HG03064 (cell line): ENCODE data around the gene ETV6.
A peak's percentile ranks its signal among the peaks of the same experiment; 100 is the strongest.

Experiments
- ATAC-seq: cut with Tn5 transposase; IDR thresholded peaks from one replicate; pipeline ENCODE4 v1.9.1; 2021; ENCODE audit warnings: low read depth; ENCODE audit not compliant: unreplicated experiment

The ETV6 gene

DNA sequence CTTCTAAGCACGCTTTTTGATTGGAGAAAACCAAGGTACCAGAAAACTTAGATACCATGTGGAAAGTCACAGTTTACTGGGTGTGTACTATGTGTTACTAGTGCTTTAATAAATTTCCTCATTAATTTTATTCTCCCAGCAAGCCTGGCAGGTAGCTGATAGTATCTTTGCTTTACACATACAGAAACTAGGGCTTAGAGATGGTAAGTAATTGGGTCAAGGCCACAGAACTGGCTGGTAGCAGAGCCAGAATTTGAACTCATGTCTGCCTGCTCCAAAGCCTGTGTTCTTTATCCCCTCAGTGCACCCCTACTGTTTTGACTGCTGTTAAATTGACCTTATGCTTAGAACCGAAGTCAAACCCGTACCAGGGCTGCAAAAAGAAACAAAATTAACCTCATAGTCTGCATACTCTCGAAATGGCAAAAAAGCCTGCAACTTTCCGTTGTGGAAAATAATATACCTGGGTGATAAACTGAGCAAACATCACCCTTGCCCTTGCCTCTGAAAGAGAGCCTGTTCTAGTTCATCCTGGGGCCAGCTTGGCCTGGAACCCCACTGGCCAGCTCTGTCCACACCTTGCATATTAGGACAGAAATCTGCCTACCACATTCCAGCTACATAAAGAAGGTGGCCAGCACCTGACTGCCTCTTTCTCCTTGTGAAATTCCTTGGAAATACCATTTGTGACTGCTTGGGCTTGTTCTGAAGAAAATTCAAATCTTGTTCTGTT, 118.9 kb downstream of the ETV6 start:
- ATAC-seq, result no peak

DNA sequence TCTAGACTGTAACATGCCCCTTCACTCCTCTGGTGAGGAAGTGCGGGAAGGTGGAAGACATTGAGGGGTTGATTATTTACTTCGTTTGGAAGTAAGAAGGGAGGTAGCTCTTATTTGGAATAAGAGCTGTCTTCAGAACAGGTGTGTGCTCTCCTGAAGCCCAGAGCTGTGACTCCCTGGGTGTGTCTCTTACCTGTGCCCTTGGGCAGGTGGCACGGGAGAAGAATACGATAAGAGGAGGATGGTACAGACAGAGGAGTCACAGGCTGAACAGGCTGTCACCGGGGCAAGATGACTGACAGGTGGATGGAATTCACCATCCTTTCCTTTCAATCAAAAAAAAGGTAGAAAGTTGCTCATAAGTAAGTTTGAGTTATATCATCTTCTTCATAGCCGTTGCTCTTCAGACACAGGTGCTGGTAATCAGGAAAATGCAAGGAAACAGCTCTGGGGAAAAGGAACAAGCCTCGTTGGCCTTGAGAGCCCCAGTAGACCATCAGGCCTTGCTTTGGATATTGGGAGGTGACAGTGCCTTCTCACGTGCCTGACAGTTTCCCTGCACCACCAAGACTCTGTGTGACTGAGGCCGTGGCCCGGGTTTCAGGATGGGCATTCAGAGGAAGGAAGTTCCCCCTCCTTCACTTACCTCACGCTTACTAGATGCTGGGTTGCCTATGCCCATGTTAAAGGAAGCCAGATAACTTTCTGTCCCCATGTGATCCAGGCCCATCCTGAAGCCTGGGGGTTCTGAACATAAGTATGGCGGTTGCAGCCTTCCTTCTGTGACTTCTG, 120.4 kb downstream of the ETV6 start:
- no peak for ATAC-seq

DNA sequence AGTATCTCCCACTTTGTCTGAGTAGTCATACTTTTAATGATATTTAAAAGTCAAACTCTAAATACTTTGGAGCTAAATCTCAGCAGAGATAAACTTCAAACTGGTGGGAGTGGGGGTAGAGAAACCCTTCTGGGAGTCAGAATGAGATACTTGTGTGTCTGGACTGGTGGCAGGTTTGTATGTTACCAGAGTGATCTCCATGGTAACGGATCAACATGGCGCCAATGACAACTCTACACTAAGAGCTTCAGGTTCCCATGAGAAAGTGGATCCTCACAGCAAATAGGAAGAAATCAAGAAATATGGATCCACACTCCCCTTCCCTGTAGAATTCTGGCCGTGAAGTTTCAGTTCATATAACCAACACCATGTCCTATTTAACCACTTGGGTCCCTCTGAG, 121.9 kb downstream of the ETV6 start:
- no peak for ATAC-seq

DNA sequence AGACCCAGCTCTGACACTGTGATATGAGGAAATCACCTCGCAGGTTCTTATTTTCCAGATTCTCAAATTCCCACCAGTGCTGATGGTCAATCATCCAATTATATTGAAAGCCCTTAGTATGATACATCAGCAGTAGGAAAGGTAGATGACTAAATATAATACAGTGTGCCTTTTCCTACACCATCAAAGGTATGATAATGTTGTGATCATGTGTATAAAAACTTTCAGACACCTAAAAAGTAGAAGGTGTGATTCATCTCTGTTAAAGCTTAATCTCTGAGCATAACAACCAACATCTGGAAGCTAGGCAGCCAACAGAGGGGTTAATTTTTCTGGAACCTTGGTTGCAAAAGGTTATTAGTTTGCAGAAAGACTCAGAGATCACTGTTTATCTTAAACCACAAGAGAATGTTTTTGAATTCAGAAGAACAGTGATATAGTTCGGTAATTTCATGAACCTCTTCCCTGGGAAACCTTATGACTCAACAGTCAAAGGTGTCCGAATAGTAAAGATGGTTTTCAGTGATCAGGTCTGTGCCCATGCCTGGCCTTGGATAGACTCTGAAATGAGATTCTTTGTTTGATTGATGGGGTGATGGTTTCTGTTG, 122.5 kb downstream of the ETV6 start:
- ATAC-seq, result no peak

DNA sequence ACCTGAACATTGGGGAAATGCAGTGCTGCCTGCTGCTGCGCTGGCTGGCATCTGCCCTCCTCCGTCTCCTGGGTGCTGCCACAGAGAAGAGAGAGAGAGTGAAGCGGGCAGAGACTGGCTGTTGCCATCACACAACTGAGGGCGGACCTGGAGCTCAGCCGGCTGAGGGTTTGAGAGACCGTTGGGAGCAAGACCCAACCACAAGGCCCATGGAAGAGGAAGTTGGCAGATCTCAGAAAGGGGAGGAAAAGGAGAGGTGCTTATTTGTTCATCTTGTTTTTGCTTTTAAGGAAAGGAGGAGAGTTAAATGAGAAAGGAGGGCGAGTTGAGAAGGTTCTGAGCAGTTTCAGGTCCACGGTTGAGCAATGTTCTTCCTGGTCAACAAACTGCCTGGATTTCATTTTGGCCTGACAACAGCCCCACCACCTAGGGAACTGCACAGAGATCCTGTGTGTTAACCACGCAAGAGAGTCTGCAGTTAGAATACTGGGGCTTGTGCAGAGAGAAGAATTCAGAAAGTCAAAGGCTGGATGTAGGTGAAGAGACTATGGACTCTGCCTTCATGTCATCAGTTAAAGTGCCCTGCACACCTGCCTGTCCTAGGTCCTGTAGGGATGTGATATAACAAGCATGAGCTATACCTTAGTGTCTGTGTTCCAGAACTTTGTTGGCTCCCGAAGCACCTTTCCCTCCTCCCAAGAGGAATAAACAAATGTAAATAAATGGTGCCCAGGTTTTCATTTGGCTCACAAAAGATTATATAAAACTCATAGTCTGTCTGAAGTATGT, 124.6 kb downstream of the ETV6 start:
- ATAC-seq, result no peak

DNA sequence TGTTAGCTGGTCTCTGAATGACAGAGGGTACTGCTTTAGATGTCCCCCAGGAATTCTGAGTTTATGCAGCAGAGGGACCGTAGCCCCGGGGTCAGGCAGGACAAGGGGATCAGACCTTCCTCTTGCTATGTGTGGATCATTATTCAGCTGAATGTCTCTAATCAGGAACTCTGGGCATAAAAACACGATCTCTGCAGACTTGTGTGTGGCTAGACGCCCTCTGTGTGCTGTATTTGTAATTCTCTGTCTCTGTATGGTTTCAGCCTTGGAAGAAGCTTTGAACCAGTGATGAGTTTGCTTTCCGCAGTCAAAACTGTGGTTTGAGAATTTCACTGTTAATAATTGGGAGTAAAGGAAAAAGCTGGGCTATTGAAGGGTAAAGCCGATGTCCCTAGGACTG, 125.3 kb downstream of the ETV6 start:
- no peak for ATAC-seq

DNA sequence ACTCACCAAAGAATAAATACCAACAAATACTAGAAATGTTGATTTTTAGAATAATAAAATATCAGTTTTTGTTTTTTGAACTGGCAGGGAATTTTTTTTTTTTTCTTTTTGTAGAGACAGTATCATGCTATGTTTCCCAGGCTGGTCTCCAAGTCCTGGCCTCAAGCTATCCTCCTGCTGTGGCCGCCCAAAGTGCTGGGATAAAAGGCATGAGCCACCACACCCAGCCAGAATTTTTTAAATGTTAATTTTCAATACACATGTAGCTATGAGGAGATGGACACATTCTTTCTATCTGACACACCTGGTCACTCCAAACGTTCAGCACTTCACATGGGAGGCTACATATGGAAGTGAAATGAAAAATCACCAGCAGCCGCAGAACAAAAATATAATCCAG, 126.8 kb downstream of the ETV6 start:
- ATAC-seq, result no peak

DNA sequence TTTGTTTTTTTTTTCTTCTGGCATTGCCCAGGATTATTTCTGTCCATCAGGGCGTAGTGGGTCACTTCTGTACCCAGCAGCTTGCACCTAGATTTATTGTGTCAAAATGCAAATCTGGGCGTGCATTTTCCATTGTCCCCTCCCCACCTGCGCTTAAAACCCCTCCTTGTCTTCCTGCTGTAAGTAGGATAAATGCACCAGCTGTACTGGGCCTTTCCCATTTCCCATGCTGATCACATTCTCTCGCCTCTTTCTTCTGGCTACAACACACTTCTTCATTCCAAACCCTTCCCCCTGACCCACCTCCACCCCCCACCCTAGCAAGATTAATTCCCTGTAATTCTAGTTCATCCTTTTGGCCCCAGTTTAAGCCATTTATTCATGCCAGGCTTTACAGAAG, 128.0 kb downstream of the ETV6 start:
- ATAC-seq, result no peak

DNA sequence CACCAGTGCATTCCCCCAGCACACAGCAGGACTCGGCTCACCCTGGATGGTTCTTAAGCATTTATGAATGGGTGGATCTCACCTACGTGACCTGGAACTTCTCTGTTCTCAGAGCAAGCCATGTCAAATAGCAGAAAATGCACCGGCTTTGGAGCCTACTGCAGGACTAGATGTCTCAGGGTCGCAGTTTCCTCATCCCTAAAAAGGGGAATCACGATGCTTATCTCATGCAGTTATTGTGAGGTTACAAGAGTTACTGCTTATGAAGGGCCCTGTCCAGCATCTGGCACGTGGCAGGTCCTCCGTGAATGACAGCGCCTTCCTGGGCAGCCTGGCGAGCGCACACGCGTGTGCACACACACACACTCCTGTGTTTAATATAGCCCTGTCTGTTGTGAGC, 128.5 kb downstream of the ETV6 start:
- ATAC-seq, result no peak

DNA sequence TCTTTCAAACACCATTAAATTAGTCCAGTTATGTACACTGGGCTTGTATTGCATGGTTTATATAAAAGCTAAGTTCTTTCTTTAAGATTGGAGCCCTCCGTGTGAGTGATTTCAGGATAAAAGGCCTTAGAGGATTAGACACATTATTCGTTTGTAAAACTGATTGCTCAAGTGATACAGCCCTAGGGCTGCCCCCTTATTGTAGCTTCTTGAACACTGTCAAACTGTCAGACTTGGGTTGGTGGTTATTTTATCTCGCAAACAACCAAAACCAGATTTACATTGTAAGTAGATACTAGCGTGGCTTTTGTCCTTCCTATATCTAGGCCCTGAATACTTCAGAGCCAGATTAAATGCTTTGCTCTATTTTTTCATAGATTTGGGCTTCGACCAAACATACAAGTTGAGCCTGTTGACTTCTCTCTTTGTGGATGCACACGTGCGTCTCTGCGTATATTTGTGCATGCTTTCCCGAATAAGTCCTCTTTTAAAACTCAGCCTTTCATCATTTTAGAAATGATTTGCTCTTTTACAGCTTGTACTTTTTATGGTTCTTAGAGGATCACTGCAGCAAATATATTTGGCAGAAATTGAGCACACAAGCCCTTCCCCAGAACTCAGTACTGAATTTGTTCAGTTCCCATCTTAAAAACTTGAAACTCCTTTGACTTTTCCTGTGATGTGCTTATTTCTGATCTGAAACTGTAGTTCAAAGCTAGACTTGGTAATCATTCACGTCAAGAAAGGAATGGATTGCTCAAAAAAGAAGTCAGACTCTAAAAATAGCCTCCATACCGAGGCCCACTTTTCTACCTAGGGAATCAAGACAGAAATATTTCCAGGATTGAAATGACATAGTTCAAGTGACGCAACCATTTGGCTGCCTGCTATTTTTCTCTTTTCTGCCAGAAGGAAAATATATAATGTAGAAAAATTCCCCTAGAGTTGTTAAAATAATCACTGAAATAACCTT, 129.5 kb downstream of the ETV6 start:
- ATAC-seq, result no peak

DNA sequence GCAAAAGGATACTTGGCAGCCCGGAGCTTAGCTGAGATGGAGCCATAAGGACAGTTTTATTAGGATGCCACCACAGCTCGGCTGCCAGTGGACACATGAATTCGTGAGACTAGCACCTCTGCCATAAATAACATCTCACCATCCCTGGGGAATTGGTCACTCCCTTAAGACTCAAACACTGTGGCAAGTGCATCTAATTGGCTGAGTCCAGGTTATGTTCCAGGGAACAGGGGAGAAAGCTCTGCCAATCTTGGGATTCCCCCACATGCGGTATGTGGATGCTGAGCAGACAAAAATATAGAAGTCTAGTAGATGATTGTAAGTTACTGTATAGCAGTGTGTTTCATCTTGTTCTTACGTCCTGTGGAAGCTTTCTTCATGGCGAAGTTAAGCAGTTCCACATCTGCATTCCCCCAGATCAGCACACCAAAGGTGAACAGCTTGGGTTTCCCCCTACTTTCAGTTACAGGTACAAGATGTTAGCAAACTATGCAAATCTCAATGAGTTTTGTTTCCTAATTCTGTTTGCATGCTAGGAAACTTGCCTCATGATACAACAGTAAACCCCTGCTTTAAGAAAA, 131.1 kb downstream of the ETV6 start:
- peak; percentile 66 for ATAC-seq

DNA sequence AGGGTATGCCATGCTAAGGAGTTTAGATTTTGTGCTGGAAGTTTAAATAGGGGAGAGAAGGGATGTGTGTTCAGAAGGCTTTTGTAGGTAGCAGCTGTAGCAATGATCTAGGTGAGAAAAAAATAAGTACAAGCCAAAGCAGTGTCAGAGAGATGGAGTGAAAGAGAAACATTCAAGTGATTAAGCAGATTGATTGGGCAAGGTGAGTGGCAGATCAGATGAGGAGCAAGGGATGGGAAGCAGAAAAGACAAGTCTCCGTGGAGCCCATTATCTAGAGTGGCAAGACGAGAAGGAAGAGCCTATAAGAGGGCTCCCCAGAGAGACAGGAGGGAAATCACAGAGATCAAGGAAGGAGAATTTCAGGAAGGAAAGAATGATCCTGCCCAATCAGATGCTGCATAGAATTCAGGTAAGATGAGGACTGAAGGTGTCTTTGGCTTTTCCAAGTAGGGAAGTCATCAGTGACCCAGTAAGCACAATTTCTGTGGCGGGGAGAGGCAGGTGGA, 133.5 kb downstream of the ETV6 start:
- no peak for ATAC-seq

DNA sequence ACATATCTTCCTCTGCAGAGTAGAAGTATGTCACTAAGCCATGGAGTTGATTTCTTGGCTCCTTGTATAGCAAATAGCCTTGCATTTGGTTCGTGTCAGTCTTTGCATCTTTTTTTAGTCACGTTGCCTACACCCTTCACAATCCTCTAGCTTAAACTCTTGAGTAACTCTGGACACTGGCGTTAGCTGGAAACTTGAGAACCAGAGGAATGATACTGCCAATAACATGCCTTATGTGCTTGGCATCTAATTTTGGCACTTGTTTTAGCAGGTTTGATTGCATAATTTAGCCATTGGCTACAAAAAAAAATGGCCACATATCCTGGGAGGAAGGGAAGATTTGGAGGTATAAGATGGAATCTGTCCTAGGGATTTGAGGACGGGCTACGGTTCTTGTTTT, 136.2 kb downstream of the ETV6 start:
- no peak for ATAC-seq

DNA sequence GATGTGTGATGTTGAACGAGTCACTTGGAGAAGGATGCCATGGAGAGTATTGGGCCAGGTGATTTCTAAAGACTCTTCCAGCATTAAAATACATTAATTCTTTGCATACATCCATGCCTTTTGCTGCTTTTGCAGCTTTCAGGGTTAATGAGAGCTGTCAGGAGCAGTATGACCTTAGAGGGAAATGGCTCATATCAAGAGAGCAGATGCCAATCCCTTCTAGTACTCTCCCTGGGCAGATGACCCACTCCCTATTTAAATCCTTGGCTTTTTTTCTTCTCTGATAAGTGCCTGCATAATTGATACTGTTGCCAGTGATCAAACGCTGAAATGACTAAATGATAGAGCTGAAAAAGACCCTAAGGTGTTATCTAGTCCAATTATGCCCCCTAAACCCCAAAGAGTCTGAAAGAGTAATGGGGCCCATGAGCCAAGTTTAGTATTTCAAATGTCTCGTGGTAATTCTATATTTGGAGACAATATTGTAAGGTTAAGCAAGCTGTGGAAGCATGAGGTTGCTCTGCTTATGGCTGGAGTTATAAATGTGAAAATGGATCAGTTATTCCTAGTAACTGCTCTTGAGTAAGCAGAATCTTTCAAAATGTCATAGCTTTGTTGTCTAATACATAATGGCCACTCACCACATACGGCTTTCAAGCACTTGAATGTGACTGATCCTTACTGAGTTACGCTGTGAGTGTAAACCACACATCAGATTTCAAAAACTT, 137.3 kb downstream of the ETV6 start:
- ATAC-seq, result no peak

DNA sequence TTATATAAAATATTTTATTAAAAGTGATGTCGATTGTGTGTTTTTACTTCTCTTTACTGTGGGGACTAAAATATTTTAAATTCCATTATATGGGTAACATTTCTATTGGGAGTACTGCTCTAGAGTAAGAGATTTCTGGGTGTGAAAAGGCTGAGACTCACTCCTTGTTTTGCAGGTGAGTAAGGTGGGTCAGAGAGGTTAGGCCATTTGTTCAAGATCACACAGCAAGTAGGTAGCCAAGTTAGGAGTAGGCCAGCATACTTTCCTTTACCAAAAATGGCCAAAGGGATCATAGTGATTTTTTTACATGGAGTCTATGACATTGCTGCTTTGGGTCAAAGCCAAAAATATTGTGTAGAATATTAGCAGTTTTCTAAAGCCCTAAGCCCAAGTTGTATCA, 138.0 kb downstream of the ETV6 start:
- ATAC-seq, result no peak

DNA sequence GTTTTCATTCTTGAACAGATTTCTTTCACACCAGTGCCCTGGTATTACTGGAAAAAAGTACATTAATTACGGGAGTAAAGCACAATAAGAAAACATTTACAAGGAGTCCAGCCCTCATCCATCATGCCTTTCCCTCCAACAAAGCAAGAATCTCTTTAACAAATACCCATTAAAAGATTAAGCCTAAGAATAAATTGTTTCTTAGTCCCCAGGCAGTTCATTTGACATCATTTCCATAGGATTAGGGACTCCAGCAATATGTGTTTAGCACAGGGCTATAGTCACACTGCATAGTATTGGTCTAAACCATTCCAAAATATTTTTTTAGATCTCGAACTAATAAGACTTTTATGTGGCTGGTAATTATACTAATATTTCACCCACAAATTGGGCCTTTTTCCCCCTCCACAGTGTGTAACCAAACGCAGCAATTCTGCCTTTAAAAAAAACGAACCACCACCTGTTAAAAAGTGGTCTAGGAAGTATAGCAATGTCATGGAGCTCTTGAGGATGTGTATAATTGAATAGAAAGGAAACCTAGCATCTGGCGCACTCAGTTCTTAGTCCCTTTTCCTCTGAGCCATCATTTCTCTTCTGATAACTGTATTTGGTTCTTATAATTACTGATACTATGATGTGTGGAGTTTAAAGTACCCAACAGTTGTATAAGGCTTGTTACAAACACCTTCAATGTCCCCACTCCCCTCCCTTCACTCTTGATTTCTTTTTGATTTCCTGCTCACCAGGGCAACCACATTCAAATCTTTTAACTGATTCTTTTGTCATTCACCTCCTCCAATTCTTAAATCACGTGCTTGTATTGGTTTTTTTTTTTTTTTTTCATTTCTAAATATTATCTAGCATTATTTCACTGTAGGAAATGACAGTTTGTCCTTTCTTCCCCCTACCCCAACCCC, 138.7 kb downstream of the ETV6 start:
- no peak for ATAC-seq

DNA sequence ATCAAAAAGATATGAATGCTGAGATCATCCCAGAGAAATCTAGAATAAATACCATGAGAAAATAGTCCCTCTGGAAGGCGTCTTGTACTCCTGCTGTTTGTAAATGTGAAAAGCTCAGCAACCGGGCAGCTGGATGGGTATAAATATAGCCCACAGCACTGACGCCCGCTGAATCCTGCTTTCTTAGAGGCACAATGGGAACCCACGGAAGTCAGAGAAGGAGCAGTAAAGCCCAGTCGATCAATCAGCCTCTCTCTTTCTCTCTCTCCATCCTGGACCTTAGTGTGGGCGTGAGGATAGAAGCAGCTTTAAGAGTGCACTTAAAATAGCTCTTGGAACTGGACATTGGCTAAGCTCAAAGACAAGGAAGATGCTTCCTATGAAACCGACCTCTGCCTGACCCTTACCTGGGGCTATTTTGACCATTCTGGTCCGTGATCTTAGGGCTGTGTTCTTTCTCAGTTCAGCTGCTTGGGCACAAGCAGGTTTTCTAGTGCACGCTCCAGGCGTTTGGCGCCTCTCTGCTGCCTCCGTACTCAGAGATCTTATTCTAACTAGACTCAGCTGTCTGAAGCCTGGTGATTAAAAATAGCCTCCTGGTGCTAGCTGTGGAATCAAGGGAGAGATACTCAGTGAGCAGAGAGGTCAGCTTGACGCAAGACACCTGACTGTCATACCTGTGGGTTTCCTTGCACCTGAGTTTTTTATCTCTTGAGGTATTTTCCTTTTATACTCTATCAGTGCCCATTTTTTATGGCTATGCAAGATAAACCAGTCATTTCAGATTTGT, 144.6 kb downstream of the ETV6 start:
- ATAC-seq, result no peak
